H1 (cell line): Measurements from ENCODE around the gene TSC2.

Source experiments
- CTCF ChIP-seq, 3 experiments: IDR thresholded peaks; 1 replicate in 2 of 3; 2 replicates in 1 of 3; pipeline versions ENCODE4 v1.5.1 to v1.6.1; 2011; ENCODE audit warnings: low read length in 3 of 3, mild to moderate bottlenecking in 3 of 3, inconsistent platforms in 2 of 3, low read depth in 1 of 3, moderate library complexity in 1 of 3; ENCODE audit not compliant: insufficient read depth in 1 of 3; ENCODE audit errors: control extremely low read depth in 1 of 3
- POLR2A ChIP-seq, 2 experiments: IDR thresholded peaks; 1 replicate in 1 of 2; 2 replicates in 1 of 2; pipeline ENCODE4 v1.6.1; 2011; ENCODE audit warnings: low read depth in 2 of 2, low read length in 2 of 2, mild to moderate bottlenecking in 2 of 2; ENCODE audit errors: control extremely low read depth in 1 of 2
- POLR2AphosphoS5 ChIP-seq: IDR thresholded peaks from 2 replicates; pipeline ENCODE4 v1.6.1; 2011; ENCODE audit warnings: low read depth, low read length
- SP1 ChIP-seq: IDR thresholded peaks from 2 replicates; pipeline ENCODE4 v1.6.1; 2011; ENCODE audit warnings: low read depth, low read length
- TF ChIP-seq, protein P1 (sequence below): IDR thresholded peaks from 2 replicates; pipeline ENCODE4 v1.6.1; 2011; ENCODE audit warnings: low read length, improper control_type of control experiment
- TF ChIP-seq, protein P2 (sequence below): IDR thresholded peaks from 2 replicates; pipeline ENCODE4 v1.6.1; 2012; ENCODE audit warnings: inconsistent platforms

GRCh38 chr16:2002406-2003230, 45.2 kb upstream of the TSC2 start:
- no peak for TF ChIP-seq CTCF (IDR thresholded peaks at IDR 0.05; ENCODE audit: control extremely low read depth in 1 of 3, insufficient read depth in 1 of 3, low read depth in 1 of 3, low read length in 3 of 3)
- TF ChIP-seq, protein P1, sequence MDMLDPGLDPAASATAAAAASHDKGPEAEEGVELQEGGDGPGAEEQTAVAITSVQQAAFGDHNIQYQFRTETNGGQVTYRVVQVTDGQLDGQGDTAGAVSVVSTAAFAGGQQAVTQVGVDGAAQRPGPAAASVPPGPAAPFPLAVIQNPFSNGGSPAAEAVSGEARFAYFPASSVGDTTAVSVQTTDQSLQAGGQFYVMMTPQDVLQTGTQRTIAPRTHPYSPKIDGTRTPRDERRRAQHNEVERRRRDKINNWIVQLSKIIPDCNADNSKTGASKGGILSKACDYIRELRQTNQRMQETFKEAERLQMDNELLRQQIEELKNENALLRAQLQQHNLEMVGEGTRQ, result no peak
- TF ChIP-seq SP1, result no peak
- TF ChIP-seq POLR2AphosphoS5, result no peak
- TF ChIP-seq POLR2A (IDR thresholded peaks at IDR 0.05; ENCODE audit: control extremely low read depth in 1 of 2, low read depth in 2 of 2, low read length in 2 of 2), result no peak
- TF ChIP-seq, protein P2, sequence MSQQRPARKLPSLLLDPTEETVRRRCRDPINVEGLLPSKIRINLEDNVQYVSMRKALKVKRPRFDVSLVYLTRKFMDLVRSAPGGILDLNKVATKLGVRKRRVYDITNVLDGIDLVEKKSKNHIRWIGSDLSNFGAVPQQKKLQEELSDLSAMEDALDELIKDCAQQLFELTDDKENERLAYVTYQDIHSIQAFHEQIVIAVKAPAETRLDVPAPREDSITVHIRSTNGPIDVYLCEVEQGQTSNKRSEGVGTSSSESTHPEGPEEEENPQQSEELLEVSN, result no peak
